GM12878 (cell line): Measurements from ENCODE around the gene ASTL. TPM values are rescaled to one million over a fixed set of nuclear protein-coding genes. Genes with fewer than 3 reads are reported as not detected.

ENCODE experiments used
- ATAC-seq: fragments of 200-7000 bp; cut with Tn5 transposase; 3 replicates; pipeline ENCODE4 v1.9.1; 2020; ENCODE audit warnings: mild to moderate bottlenecking, moderate library complexity
- BruUV-seq: library from RNA; stranded (reverse); fragments of 400-500 nt; replicated peaks from 2 replicates; lab custom pipeline; 2021; lab: Mats Ljungman, UMichigan
- CTCF ChIA-PET: fragments of 300-600 bp; sonication (Branson Sonifier 250); formaldehyde crosslinking; extraction: SDS; loops from one replicate; lab custom pipeline; 2021; ENCODE audit warnings: inconsistent platforms; lab: Yijun Ruan, JAX
- POLR2A ChIA-PET: fragments of 350-600 bp; formaldehyde crosslinking; extraction: SDS; loops from one replicate; lab custom pipeline; 2021; ENCODE audit warnings: inconsistent platforms; lab: Charles Lee
- RAD21 ChIA-PET: fragments of 300-600 bp; sonication (Branson Sonifier 250); formaldehyde crosslinking; loops from one replicate; lab custom pipeline; 2023; ENCODE audit warnings: antibody characterized with exemption; ENCODE audit not compliant: unreplicated experiment; lab: Charles Lee
- SMC1A ChIA-PET: fragments of 300-600 bp; sonication (Branson Sonifier 250); formaldehyde crosslinking; loops from one replicate; lab custom pipeline; 2023; ENCODE audit not compliant: unreplicated experiment, uncharacterized antibody; lab: Charles Lee
- DNase-seq: peaks from one replicate; pipeline ENCODE4 v3.0.0-alpha.2; 2011; ENCODE audit warnings: low read depth, low spot score
- FAIRE-seq: peaks from 3 replicates; lab custom pipeline; 2011; peaks lifted over from hg19 to GRCh38; lab: Jason Lieb, UNC
- H2AFZ ChIP-seq: 2 replicates; pipeline ENCODE4 v1.6.0; 2011; ENCODE audit warnings: low read depth, low read length, control low read depth; ENCODE audit not compliant: control insufficient read depth
- H3K27ac ChIP-seq: 2 replicates; pipeline ENCODE4 v1.5.1; 2011; ENCODE audit warnings: control low read depth; ENCODE audit not compliant: control insufficient read depth, insufficient read depth
- H3K27me3 ChIP-seq, 2 experiments: replicated peaks in 1 of 2; 2 replicates each; pipeline versions ENCODE4 v1.6.0 to v1.6.1; 2011; ENCODE audit warnings: low read length in 1 of 2; ENCODE audit not compliant: control insufficient read depth in 2 of 2, insufficient read depth in 2 of 2
- H3K36me3 ChIP-seq, 2 experiments: 2 replicates each; pipeline ENCODE4 v1.5.1; 2011; ENCODE audit warnings: low read length in 1 of 2; ENCODE audit not compliant: control insufficient read depth in 2 of 2, insufficient read depth in 2 of 2
- H3K4me1 ChIP-seq: 2 replicates; pipeline ENCODE4 v1.6.1; 2011; ENCODE audit warnings: mild to moderate bottlenecking, low read length, moderate library complexity, mixed read lengths; ENCODE audit not compliant: control insufficient read depth, insufficient read depth
- H3K4me2 ChIP-seq: 2 replicates; pipeline ENCODE4 v1.6.0; 2011; ENCODE audit warnings: control low read depth; ENCODE audit not compliant: control insufficient read depth, insufficient read depth
- H3K4me3 ChIP-seq: fragments of 200-600 bp; sonication (generic); 2 replicates; pipeline ENCODE4 v1.5.1; 2016
- H3K79me2 ChIP-seq: 2 replicates; pipeline ENCODE4 v1.6.0; 2011; ENCODE audit warnings: low read length; ENCODE audit not compliant: control insufficient read depth, insufficient read depth
- H3K9ac ChIP-seq: 2 replicates; pipeline ENCODE4 v1.8.0; 2011; ENCODE audit warnings: low read length, control low read depth, mixed read lengths; ENCODE audit not compliant: control insufficient read depth, insufficient read depth
- H3K9me3 ChIP-seq: replicated peaks from 3 replicates; pipeline ENCODE4 v1.5.1; 2011; ENCODE audit warnings: mild to moderate bottlenecking, low read length; ENCODE audit not compliant: control insufficient read depth, insufficient read depth
- H4K20me1 ChIP-seq: 2 replicates; pipeline ENCODE4 v1.6.0; 2011; ENCODE audit not compliant: control insufficient read depth, insufficient read depth
- KAT2A ChIP-seq: conservative IDR thresholded peaks from 2 replicates; pipeline ENCODE4 v1.6.1; 2011; ENCODE audit warnings: low read depth, low read length; ENCODE audit not compliant: control insufficient read depth
- NBN ChIP-seq: fragments of 450-650 bp; IDR thresholded peaks from 2 replicates; pipeline ENCODE4 v1.6.1; 2016
- PAX5 ChIP-seq: IDR thresholded peaks from 2 replicates; pipeline ENCODE4 v1.6.1; 2011; ENCODE audit warnings: low read depth, low read length, borderline replicate concordance
- POU2F2 ChIP-seq: IDR thresholded peaks from 3 replicates; pipeline ENCODE4 v1.6.1; 2011; ENCODE audit warnings: low read depth, mild to moderate bottlenecking, low read length, borderline replicate concordance
- RAD21 ChIP-seq: IDR thresholded peaks from 2 replicates; pipeline ENCODE4 v1.6.1; 2011; ENCODE audit warnings: mild to moderate bottlenecking, low read depth, low read length, moderate library complexity; ENCODE audit not compliant: insufficient read depth
- RB1 ChIP-seq: fragments of 450-650 bp; formaldehyde crosslinking; IDR thresholded peaks from 2 replicates; pipeline ENCODE4 v1.6.1; 2017; ENCODE audit warnings: mild to moderate bottlenecking, borderline replicate concordance
- SIX5 ChIP-seq: IDR thresholded peaks from 2 replicates; pipeline ENCODE4 v1.6.1; 2011; ENCODE audit warnings: mild to moderate bottlenecking, low read depth, low read length, moderate library complexity; ENCODE audit not compliant: severe bottlenecking
- SMAD5 ChIP-seq: IDR thresholded peaks from 2 replicates; pipeline ENCODE4 v1.6.1; 2016; ENCODE audit warnings: antibody characterized with exemption, low read depth
- SMARCA5 ChIP-seq: fragments of 450-650 bp; IDR thresholded peaks from 2 replicates; pipeline ENCODE4 v1.6.1; 2017; ENCODE audit warnings: mild to moderate bottlenecking
- SREBF1 ChIP-seq: IDR thresholded peaks from 2 replicates; pipeline ENCODE4 v1.6.1; 2012; ENCODE audit warnings: mild to moderate bottlenecking, low read length
- YBX1 ChIP-seq: fragments of 450-650 bp; IDR thresholded peaks from 2 replicates; pipeline ENCODE4 v1.6.1; 2016; ENCODE audit warnings: antibody characterized with exemption
- WGBS: methylation state at CpG from one replicate; pipeline ENCODE4 v1.1.6; 2016; ENCODE audit warnings: low lambda C conversion rate; ENCODE audit not compliant: insufficient replicate concordance, insufficient coverage; ENCODE audit errors: missing lambda C conversion rate; 5-methylcytosine and 5-hydroxymethylcytosine counted together
- in situ Hi-C: fragments of 300-500 bp; cut with MboI; formaldehyde crosslinking; loops from 9 replicates; pipeline ENCODE4 v1.14.3; 2018; ENCODE audit warnings: mixed read lengths
- intact Hi-C: fragments of 100-400 bp; cut with micrococcal nuclease; formaldehyde crosslinking; loops from one replicate; pipeline ENCODE4 v1.14.2; 2022; ENCODE audit not compliant: unreplicated experiment
- polyA plus RNA-seq, 11 experiments: library from polyadenylated mRNA; depleted of rRNA in 4 of 11; unstranded in 6 of 11; stranded (reverse) in 5 of 11; fragments of >200 nt; fragmentation: Nextera tagmentation in 4 of 11; fragmentation: Illumina TruSeq in 1 of 11; extraction: Ambion mirVana in 4 of 11; extraction: Trizol in 1 of 11; gene quantifications; 1 replicate in 1 of 11; 2 replicates in 10 of 11; pipeline versions ENCODE4 v1.2.1 to v1.2.3, GENCODE V29; 2011 to 2016; ENCODE audit warnings: inconsistent platforms in 2 of 11, missing spikeins in 2 of 11, low read depth in 1 of 11
- total RNA-seq, 4 experiments: library from RNA; depleted of rRNA in 3 of 4; stranded (reverse); fragments of >200 nt in 3 of 4; fragmentation: Illumina TruSeq in 1 of 4; extraction: Trizol in 1 of 4; gene quantifications; 2 replicates each; pipeline versions ENCODE4 v1.2.1 to v1.2.3, GENCODE V29; 2013 to 2021
- TF ChIP-seq, protein P1 (sequence below): fragments of 450-650 bp; IDR thresholded peaks from 2 replicates; pipeline ENCODE4 v1.6.1; 2018; ENCODE audit warnings: mild to moderate bottlenecking, low read depth, moderate library complexity; ENCODE audit not compliant: partially characterized antibody

Gene ASTL
- total and polyA plus RNA-seq, 10 of the 15 experiments (the other 5 are each of a cell fraction or from before 2014, with no cell fraction given) = 0.18 to 1.0 (median 0.38) TPM; not detected in 4

DNA sequence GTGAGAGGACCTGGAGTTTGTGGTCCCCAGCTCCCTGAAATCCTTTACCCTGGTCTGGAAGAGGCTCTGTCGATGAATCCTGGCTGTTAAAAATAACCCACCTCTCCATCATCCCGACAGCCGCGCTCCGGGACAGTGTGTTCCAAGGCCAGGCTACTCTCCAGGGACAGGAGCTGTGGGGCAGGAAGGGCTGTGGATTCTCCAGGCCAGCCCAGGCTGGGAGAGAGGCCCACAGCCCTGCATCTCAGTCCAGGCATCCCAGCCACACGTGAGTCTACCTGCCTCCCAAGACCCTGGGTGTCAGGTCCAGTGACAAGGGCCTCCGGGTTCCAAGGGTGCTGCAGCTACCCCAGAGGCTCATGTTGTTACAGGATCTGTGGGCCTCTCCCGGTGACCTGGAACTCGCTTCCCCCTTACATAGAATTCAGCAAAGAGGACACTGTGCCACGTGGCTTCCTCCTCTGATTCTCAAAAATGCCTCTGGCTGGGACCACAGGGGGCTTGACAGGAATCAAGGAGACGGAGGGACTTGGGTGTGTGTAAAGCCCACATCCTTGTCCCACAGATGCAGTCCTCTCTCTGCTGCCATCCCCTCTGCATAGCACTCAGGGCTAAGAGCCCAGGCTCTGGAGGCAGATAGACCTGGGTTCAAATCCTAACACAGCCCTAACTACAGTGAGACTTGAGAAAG is 39.3 kb downstream of the ASTL start:
- H3K4me1 ChIP-seq = no peaks in the 10 kb centered on the region
- CTCF ChIA-PET = interaction anchor here (0.8 to 1.8 kb wide), 3 partner anchors 40 to 76 kb away, joined by 3 to 5 read pairs (median 3); partner anchors contain the start of gene ASTL

More for the DNA sequence above, 39.3 kb downstream of the ASTL start:
- Histone ChIP-seq H3K9ac (no peak overlapping the region), H3K27me3 (no peaks in the 10 kb centered on the region), H3K4me2 (no peak overlapping the region), H3K36me3 (no peaks in the 10 kb centered on the region), H3K4me3 (no peak overlapping the region), H3K79me2 (no peaks in the 10 kb centered on the region), H2AFZ (no peak overlapping the region), H4K20me1 (no peaks in the 10 kb centered on the region), H3K27ac (no peak overlapping the region), H3K9me3 (no peaks in the 10 kb centered on the region)
- POLR2A ChIA-PET = no interaction called here
- FAIRE-seq (no peak), DNase-seq (no peak), ATAC-seq (no peak)
- WGBS = 44% methylated on average over 11 of the region's 11 CpGs
- in situ Hi-C loops = no loop called here
- intact Hi-C loops = no loop called here
- RAD21 ChIA-PET = interaction anchor here (0.9 kb wide), 1 partner anchor 75 kb away, joined by 3 read pairs; no protein-coding TSS in a partner anchor
- no peak for TF ChIP-seq RAD21
- no peak for TF ChIP-seq KAT2A
- no peak for TF ChIP-seq POU2F2
- TF ChIP-seq, protein P1, sequence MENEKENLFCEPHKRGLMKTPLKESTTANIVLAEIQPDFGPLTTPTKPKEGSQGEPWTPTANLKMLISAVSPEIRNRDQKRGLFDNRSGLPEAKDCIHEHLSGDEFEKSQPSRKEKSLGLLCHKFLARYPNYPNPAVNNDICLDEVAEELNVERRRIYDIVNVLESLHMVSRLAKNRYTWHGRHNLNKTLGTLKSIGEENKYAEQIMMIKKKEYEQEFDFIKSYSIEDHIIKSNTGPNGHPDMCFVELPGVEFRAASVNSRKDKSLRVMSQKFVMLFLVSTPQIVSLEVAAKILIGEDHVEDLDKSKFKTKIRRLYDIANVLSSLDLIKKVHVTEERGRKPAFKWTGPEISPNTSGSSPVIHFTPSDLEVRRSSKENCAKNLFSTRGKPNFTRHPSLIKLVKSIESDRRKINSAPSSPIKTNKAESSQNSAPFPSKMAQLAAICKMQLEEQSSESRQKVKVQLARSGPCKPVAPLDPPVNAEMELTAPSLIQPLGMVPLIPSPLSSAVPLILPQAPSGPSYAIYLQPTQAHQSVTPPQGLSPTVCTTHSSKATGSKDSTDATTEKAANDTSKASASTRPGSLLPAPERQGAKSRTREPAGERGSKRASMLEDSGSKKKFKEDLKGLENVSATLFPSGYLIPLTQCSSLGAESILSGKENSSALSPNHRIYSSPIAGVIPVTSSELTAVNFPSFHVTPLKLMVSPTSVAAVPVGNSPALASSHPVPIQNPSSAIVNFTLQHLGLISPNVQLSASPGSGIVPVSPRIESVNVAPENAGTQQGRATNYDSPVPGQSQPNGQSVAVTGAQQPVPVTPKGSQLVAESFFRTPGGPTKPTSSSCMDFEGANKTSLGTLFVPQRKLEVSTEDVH = no peak
- TF ChIP-seq RB1 = no peak
- TF ChIP-seq PAX5 = no peak
- TF ChIP-seq SIX5 = no peak
- no peak for TF ChIP-seq YBX1
- TF ChIP-seq SREBF1 = no peak
- TF ChIP-seq SMAD5 = no peak
- no peak for TF ChIP-seq NBN
- TF ChIP-seq SMARCA5 = no peak
- SMC1A ChIA-PET = no interaction called here
- BruUV-seq = no TSS peak
